Stimulated activated CD8-positive, alpha-beta memory T cell treated with anti-CD3 and anti-CD28 coated beads, Interleukin-4, amount 100 ng/mL, for 4 hours (primary cell): Measurements from ENCODE around the gene KLHL5.

Source experiments
- DNase-seq, 2 donors: peaks; one replicate each; pipeline ENCODE4 v3.0.0-alpha.2; 2020; ENCODE audit warnings: low read depth in 2 of 2, low spot score in 1 of 2

KLHL5 gene

GRCh38 chr4:39044364-39044955 is 17.6 kb upstream of the KLHL5 start:
- DNase-seq, result peak; percentile 93 to 95

- DNase-seq, result no peak
Measured at GRCh38 chr4:39044956-39045826, 16.8 kb upstream of the KLHL5 start.

- DNase-seq, result no peak
Measured at GRCh38 chr4:39045827-39046221, 16.2 kb upstream of the KLHL5 start.

GRCh38 chr4:39046249-39046648 is 15.8 kb upstream of the KLHL5 start:
- no peak for DNase-seq

- DNase-seq, result no peak
Measured at GRCh38 chr4:39047681-39048080, 14.4 kb upstream of the KLHL5 start.

- DNase-seq, result no peak
Measured at GRCh38 chr4:39048311-39048710, 13.7 kb upstream of the KLHL5 start.

GRCh38 chr4:39050590-39050989 is 11.4 kb upstream of the KLHL5 start:
- no peak for DNase-seq

GRCh38 chr4:39051492-39051891 is 10.5 kb upstream of the KLHL5 start:
- DNase-seq, result no peak

GRCh38 chr4:39053983-39054382 is 8.0 kb upstream of the KLHL5 start:
- no peak for DNase-seq

- DNase-seq, result no peak
Measured at GRCh38 chr4:39054497-39054896, 7.5 kb upstream of the KLHL5 start.

- DNase-seq, result no peak
Measured at GRCh38 chr4:39056023-39056422, 6.0 kb upstream of the KLHL5 start.

GRCh38 chr4:39061457-39061856 is 575 bp upstream of the KLHL5 start:
- DNase-seq, result no peak

GRCh38 chr4:39062770-39063097 is 702 bp downstream of the KLHL5 start:
- no peak for DNase-seq

GRCh38 chr4:39063430-39063829 is 1.4 kb downstream of the KLHL5 start:
- no peak for DNase-seq

- no peak for DNase-seq
Measured at GRCh38 chr4:39066371-39066770, 4.3 kb downstream of the KLHL5 start.

- DNase-seq, result no peak
Measured at GRCh38 chr4:39067031-39067430, 5.0 kb downstream of the KLHL5 start.

GRCh38 chr4:39067451-39067850 is 5.4 kb downstream of the KLHL5 start:
- no peak for DNase-seq

GRCh38 chr4:39068907-39069306 is 6.9 kb downstream of the KLHL5 start:
- no peak for DNase-seq

- DNase-seq, result no peak
Measured at GRCh38 chr4:39078829-39079228, 16.8 kb downstream of the KLHL5 start.

- DNase-seq, result no peak
Measured at GRCh38 chr4:39083164-39083563, 21.1 kb downstream of the KLHL5 start.

GRCh38 chr4:39085891-39086290 is 23.9 kb downstream of the KLHL5 start:
- no peak for DNase-seq

GRCh38 chr4:39096847-39097246 is 34.8 kb downstream of the KLHL5 start:
- DNase-seq, result no peak

GRCh38 chr4:39097290-39097689 is 35.3 kb downstream of the KLHL5 start:
- DNase-seq, result no peak
